Measurements from ENCODE around the gene LEKR1.

DNA sequence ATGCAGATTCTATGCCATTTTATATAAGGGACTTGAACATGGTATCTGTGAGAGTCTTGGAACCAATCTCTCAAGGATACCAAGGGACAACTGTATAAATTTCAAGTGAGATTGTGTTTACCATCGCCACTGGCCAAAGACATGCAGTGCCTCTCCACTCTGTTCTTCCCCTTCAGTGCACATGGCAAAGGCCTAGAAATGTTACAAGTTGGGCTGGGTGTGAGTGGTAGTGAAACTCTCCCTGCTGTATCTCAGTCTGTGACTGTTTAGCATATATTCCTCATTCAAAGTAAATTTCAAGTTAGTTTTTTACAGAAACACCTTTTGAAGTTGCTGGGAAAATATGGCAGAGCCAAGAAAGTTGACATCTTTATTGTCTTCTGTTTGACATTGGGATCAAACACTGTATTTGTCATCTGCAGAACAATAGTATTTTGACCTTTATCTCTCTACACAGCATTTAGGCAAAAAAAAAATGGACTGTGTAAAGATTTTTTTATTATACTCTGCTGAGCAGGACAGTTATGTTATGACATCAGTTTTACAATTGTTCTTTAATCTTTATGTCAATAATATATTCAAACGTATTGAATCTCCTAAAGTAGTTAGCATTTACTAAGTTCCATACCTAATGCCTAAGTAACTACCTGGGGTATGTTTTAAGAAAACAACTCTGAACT is 232.4 kb downstream of the LEKR1 start:
- TF ChIP-seq, protein P1, sequence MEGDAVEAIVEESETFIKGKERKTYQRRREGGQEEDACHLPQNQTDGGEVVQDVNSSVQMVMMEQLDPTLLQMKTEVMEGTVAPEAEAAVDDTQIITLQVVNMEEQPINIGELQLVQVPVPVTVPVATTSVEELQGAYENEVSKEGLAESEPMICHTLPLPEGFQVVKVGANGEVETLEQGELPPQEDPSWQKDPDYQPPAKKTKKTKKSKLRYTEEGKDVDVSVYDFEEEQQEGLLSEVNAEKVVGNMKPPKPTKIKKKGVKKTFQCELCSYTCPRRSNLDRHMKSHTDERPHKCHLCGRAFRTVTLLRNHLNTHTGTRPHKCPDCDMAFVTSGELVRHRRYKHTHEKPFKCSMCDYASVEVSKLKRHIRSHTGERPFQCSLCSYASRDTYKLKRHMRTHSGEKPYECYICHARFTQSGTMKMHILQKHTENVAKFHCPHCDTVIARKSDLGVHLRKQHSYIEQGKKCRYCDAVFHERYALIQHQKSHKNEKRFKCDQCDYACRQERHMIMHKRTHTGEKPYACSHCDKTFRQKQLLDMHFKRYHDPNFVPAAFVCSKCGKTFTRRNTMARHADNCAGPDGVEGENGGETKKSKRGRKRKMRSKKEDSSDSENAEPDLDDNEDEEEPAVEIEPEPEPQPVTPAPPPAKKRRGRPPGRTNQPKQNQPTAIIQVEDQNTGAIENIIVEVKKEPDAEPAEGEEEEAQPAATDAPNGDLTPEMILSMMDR (IDR thresholded peaks at IDR 0.05; ENCODE audit: borderline replicate concordance, extremely low read depth, low read length, poor library complexity, severe bottlenecking), result no peak
- no peak for TF ChIP-seq EZH2 (IDR thresholded peaks at IDR 0.05; ENCODE audit: borderline replicate concordance, low read depth, low read length, severe bottlenecking)

All from DND-41 (cell line).